H9 (cell line): ENCODE measurements around the gene FXYD4. TPM values are rescaled to one million over a fixed set of nuclear protein-coding genes. Genes with fewer than 3 reads are reported as not detected.

Experiments
- DNase-seq: peaks from one replicate; pipeline ENCODE4 v3.0.0-alpha.2; 2017
- H2AFZ ChIP-seq: one replicate; pipeline ENCODE4 v1.6.1; 2013; ENCODE audit warnings: mild to moderate bottlenecking, low read length, control low read depth, moderate library complexity
- H2AK5ac ChIP-seq: 2 replicates; pipeline ENCODE4 v1.6.1; 2013; ENCODE audit warnings: low read length, control low read depth, mixed read lengths; ENCODE audit not compliant: insufficient read length
- H2BK120ac ChIP-seq: one replicate; pipeline ENCODE4 v1.6.1; 2013; ENCODE audit warnings: low read depth, mild to moderate bottlenecking, low read length, control low read depth, inconsistent platforms; ENCODE audit not compliant: poor library complexity, severe bottlenecking
- H2BK12ac ChIP-seq: 2 replicates; pipeline ENCODE4 v1.6.1; 2013; ENCODE audit warnings: low read length, control low read depth, mixed read lengths, low read depth; ENCODE audit not compliant: insufficient read length
- H2BK15ac ChIP-seq: 2 replicates; pipeline ENCODE4 v1.6.1; 2013; ENCODE audit warnings: low read depth, low read length, control low read depth
- H2BK20ac ChIP-seq: one replicate; pipeline ENCODE4 v1.6.1; 2013; ENCODE audit warnings: low read depth, mild to moderate bottlenecking, low read length, control low read depth, inconsistent platforms; ENCODE audit not compliant: poor library complexity, severe bottlenecking
- H2BK5ac ChIP-seq: 2 replicates; pipeline ENCODE4 v1.6.1; 2013; ENCODE audit warnings: low read length, control low read depth, mixed read lengths; ENCODE audit not compliant: insufficient read length
- H3K14ac ChIP-seq: 2 replicates; pipeline ENCODE4 v1.6.1; 2013; ENCODE audit warnings: low read length, control low read depth; ENCODE audit not compliant: insufficient read depth
- H3K18ac ChIP-seq: 2 replicates; pipeline ENCODE4 v1.6.1; 2013; ENCODE audit warnings: low read depth, mild to moderate bottlenecking, mixed read lengths, low read length, control low read depth; ENCODE audit not compliant: insufficient read length
- H3K23ac ChIP-seq: 2 replicates; pipeline ENCODE4 v1.6.1; 2013; ENCODE audit warnings: low read length, control low read depth, mixed read lengths, low read depth; ENCODE audit not compliant: insufficient read length
- H3K23me2 ChIP-seq: 2 replicates; pipeline ENCODE4 v1.6.1; 2013; ENCODE audit warnings: low read depth, mild to moderate bottlenecking, mixed read lengths, low read length, control low read depth; ENCODE audit not compliant: insufficient read length, poor library complexity, severe bottlenecking
- H3K27ac ChIP-seq: 2 replicates; pipeline ENCODE4 v1.5.1; 2013; ENCODE audit warnings: low read length, control low read depth, mixed read lengths, low read depth; ENCODE audit not compliant: insufficient read length
- H3K27me3 ChIP-seq: 2 replicates; pipeline ENCODE4 v1.6.1; 2013; ENCODE audit warnings: low read length, control low read depth, inconsistent platforms; ENCODE audit not compliant: insufficient read depth
- H3K4ac ChIP-seq: 2 replicates; pipeline ENCODE4 v1.6.1; 2013; ENCODE audit warnings: low read depth, mild to moderate bottlenecking, control low read depth, inconsistent platforms, low read length, moderate library complexity
- H3K4me1 ChIP-seq: 2 replicates; pipeline ENCODE4 v1.6.1; 2013; ENCODE audit warnings: low read length, control low read depth, inconsistent platforms; ENCODE audit not compliant: insufficient read depth
- H3K4me2 ChIP-seq: 2 replicates; pipeline ENCODE4 v1.6.1; 2013; ENCODE audit warnings: low read length, control low read depth, mixed read lengths; ENCODE audit not compliant: insufficient read length, insufficient read depth
- H3K56ac ChIP-seq: 2 replicates; pipeline ENCODE4 v1.6.1; 2013; ENCODE audit warnings: low read depth, mild to moderate bottlenecking, mixed read lengths, low read length, control low read depth; ENCODE audit not compliant: insufficient read length
- H3K79me1 ChIP-seq: 2 replicates; pipeline ENCODE4 v1.6.1; 2013; ENCODE audit warnings: low read depth, mild to moderate bottlenecking, moderate library complexity, low read length, control low read depth, inconsistent platforms; ENCODE audit not compliant: insufficient read depth, poor library complexity, severe bottlenecking
- H3K79me2 ChIP-seq: 2 replicates; pipeline ENCODE4 v1.6.1; 2013; ENCODE audit warnings: low read length, control low read depth, inconsistent platforms; ENCODE audit not compliant: insufficient read depth
- H3K9ac ChIP-seq: 2 replicates; pipeline ENCODE4 v1.6.1; 2013; ENCODE audit warnings: low read length, control low read depth, mixed read lengths; ENCODE audit not compliant: insufficient read length; ENCODE audit errors: extremely low read depth
- H3K9me3 ChIP-seq: one replicate; pipeline ENCODE4 v1.6.1; 2013; ENCODE audit warnings: low read depth, low read length, inconsistent platforms; ENCODE audit not compliant: control insufficient read depth
- H3T11ph ChIP-seq: one replicate; pipeline ENCODE4 v1.6.1; 2013; ENCODE audit warnings: mild to moderate bottlenecking, low read length, control low read depth, inconsistent platforms
- H4K20me1 ChIP-seq: one replicate; pipeline ENCODE4 v1.6.1; 2013; ENCODE audit not compliant: control insufficient read depth, insufficient read length, insufficient read depth
- H4K5ac ChIP-seq: 2 replicates; pipeline ENCODE4 v1.6.1; 2013; ENCODE audit warnings: low read depth, mild to moderate bottlenecking, mixed read lengths, low read length, control low read depth; ENCODE audit not compliant: insufficient read length
- H4K8ac ChIP-seq: replicated peaks from 2 replicates; pipeline ENCODE4 v1.6.1; 2013; ENCODE audit warnings: low read length, control low read depth, mixed read lengths, low read depth; ENCODE audit not compliant: insufficient read length
- H4K91ac ChIP-seq: 2 replicates; pipeline ENCODE4 v1.6.1; 2013; ENCODE audit warnings: low read depth, mild to moderate bottlenecking, moderate library complexity, mixed read lengths, low read length, control low read depth; ENCODE audit not compliant: insufficient read length
- H3K27ac Mint-ChIP-seq, 3 experiments: 2 replicates in 2 of 3; 3 replicates in 1 of 3; pipeline ENCODE4 v1.8.0; 2020 to 2021; ENCODE audit warnings: mixed read lengths in 3 of 3, mild to moderate bottlenecking in 1 of 3, moderate library complexity in 1 of 3
- H3K27me3 Mint-ChIP-seq: 2 replicates; pipeline ENCODE4 v1.8.0; 2021; ENCODE audit warnings: low read depth, mild to moderate bottlenecking, moderate library complexity, mixed read lengths
- H3K36me3 Mint-ChIP-seq, 3 experiments: 2 replicates in 2 of 3; 3 replicates in 1 of 3; pipeline ENCODE4 v1.8.0; 2020 to 2021; ENCODE audit warnings: low read depth in 3 of 3, mixed read lengths in 3 of 3; ENCODE audit not compliant: insufficient read depth in 1 of 3
- H3K4me1 Mint-ChIP-seq, 2 experiments: 2 replicates each; pipeline ENCODE4 v1.8.0; 2020; ENCODE audit warnings: mixed read lengths in 2 of 2
- H3K4me3 Mint-ChIP-seq, 2 experiments: 2 replicates in 1 of 2; 3 replicates in 1 of 2; pipeline ENCODE4 v1.8.0; 2020 to 2021; ENCODE audit warnings: mild to moderate bottlenecking in 2 of 2, mixed read lengths in 2 of 2, moderate library complexity in 1 of 2
- H3K9me3 Mint-ChIP-seq, 2 experiments: 2 replicates in 1 of 2; 3 replicates in 1 of 2; pipeline ENCODE4 v1.8.0; 2020; ENCODE audit warnings: mild to moderate bottlenecking in 2 of 2, mixed read lengths in 2 of 2, moderate library complexity in 1 of 2
- WGBS: extraction: QIAGEN DNeasy Blood & Tissue Kit; methylation state at CpG from one replicate; pipeline ENCODE4 v1.1.7; 2013; ENCODE audit warnings: missing lambda C conversion rate, low lambda C conversion rate, mixed read lengths; ENCODE audit not compliant: insufficient read length; ENCODE audit errors: extremely low coverage; 5-methylcytosine and 5-hydroxymethylcytosine counted together
- total RNA-seq: library from RNA; stranded (reverse); gene quantifications from 2 replicates; pipeline ENCODE4 v1.2.1, GENCODE V29; 2021
- TF ChIP-seq, protein P1 (sequence below): fragments of 200-600 bp; sonication (generic); conservative IDR thresholded peaks from 3 replicates; pipeline ENCODE4 v1.8.0; 2021; ENCODE audit warnings: antibody characterized with exemption, mild to moderate bottlenecking

Gene FXYD4
- total RNA-seq, 1 experiment from 2014 or later, result not detected

DNA sequence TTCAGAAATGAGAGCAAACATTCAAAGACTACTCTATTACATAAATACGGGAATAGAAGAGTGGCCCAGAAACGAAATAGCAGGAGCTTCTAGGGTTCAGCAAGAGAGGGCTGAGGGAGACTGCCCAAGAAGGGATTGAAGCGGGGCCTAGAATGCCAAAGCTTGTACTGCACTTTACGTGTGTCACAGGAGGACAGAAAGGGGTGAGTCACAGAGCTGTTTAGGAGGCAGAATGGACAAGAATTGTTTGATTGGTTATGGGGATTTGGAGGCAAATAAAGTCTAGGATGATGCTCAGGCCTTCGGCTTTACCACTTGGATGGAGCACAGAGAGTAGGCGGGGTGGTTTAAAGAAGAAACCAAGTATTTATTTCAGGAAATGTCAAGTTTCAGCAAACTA lies 11.3 kb upstream of the FXYD4 start:
- no peak overlapping the region for H3K4me2 ChIP-seq
- Mint-ChIP-seq H3K9me3 (no peaks in the 10 kb centered on the region), H3K27me3 (peaks cover 6% of the 10 kb centered on the region), H3K4me3 (peak overlapping the region in 1 of 2 experiments; percentile 19; a peak in 1 of 5 replicates), H3K36me3 (no peaks in the 10 kb centered on the region; a peak in 1 of 7 replicates), H3K27ac (no peak overlapping the region), H3K4me1 (peaks cover 18 to 26% of the 10 kb centered on the region in 2 experiments)
- H3K23ac ChIP-seq, result no peak overlapping the region
- no peak overlapping the region for H3K9ac ChIP-seq
- H2BK5ac ChIP-seq, result no peak overlapping the region
- H3K9me3 ChIP-seq, result no peaks in the 10 kb centered on the region
- H3K27ac ChIP-seq, result no peak overlapping the region
- no peak overlapping the region for H3K18ac ChIP-seq
- H3T11ph ChIP-seq, result no peak overlapping the region
- H3K79me2 ChIP-seq, result no peaks in the 10 kb centered on the region
- H3K4me1 ChIP-seq, result 0 out of 2 replicates have a peak, but pooled peaks cover 1% of the 10 kb centered on the region
- H3K23me2 ChIP-seq, result peaks cover 8% of the 10 kb centered on the region
- TF ChIP-seq, protein P1, sequence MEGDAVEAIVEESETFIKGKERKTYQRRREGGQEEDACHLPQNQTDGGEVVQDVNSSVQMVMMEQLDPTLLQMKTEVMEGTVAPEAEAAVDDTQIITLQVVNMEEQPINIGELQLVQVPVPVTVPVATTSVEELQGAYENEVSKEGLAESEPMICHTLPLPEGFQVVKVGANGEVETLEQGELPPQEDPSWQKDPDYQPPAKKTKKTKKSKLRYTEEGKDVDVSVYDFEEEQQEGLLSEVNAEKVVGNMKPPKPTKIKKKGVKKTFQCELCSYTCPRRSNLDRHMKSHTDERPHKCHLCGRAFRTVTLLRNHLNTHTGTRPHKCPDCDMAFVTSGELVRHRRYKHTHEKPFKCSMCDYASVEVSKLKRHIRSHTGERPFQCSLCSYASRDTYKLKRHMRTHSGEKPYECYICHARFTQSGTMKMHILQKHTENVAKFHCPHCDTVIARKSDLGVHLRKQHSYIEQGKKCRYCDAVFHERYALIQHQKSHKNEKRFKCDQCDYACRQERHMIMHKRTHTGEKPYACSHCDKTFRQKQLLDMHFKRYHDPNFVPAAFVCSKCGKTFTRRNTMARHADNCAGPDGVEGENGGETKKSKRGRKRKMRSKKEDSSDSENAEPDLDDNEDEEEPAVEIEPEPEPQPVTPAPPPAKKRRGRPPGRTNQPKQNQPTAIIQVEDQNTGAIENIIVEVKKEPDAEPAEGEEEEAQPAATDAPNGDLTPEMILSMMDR, result no peak
- H2BK12ac ChIP-seq, result no peak overlapping the region
- no peak overlapping the region for H2BK15ac ChIP-seq
- H4K8ac ChIP-seq, result no peak overlapping the region
- no peak overlapping the region for H2AFZ ChIP-seq
- no peaks in the 10 kb centered on the region for H4K20me1 ChIP-seq
- H2BK120ac ChIP-seq, result no peak overlapping the region
- no peaks in the 10 kb centered on the region; the same call in 1 of the 2 replicates for H3K27me3 ChIP-seq
- no peak for DNase-seq
- no peak overlapping the region for H3K4ac ChIP-seq
- no peak overlapping the region for H4K5ac ChIP-seq
- H4K91ac ChIP-seq, result no peak overlapping the region
- H3K14ac ChIP-seq, result no peak overlapping the region
- no peak overlapping the region for H2BK20ac ChIP-seq
- no peaks in the 10 kb centered on the region for H3K79me1 ChIP-seq
- no peak overlapping the region for H3K56ac ChIP-seq
- H2AK5ac ChIP-seq, result no peak overlapping the region
- WGBS, result no CpG with 5 or more reads among the region's 6 CpGs
